Limb (tissue), 2 donors: ENCODE data around the gene CNGA3.

Source experiments
- DNase-seq, 2 donors: peaks; one replicate each; pipeline ENCODE4 v3.0.0-alpha.2; 2016; ENCODE audit errors: extremely low spot score in 2 of 2

CNGA3 gene

GRCh38 chr2:98327776-98328175 lies 18.5 kb upstream of the CNGA3 start:
- no peak for DNase-seq

- DNase-seq = no peak
These were observed 16.7 kb upstream of the CNGA3 start for GRCh38 chr2:98329549-98329948.

- no peak for DNase-seq
These were observed 13.3 kb upstream of the CNGA3 start for GRCh38 chr2:98332989-98333388.

DNA sequence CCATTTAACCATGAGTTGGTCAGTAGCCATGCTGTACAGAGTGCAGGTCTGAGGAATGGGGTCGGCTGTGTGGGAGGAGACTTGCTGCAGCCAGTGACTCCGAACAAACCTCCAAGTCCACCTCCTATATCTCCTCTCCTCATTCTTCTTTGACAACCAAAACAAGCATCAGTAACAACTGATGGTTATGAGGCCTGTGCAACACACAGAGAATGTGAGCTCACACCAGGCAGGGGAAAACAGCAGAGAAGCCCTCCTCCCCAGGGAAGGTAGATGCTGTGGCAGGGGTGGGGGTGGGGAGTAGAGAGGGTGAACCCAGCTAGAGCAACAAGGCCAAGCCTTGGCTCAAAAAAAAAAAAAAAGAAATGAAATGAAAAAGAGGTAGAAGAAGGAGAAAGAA lies 12.3 kb upstream of the CNGA3 start:
- DNase-seq = no peak

DNA sequence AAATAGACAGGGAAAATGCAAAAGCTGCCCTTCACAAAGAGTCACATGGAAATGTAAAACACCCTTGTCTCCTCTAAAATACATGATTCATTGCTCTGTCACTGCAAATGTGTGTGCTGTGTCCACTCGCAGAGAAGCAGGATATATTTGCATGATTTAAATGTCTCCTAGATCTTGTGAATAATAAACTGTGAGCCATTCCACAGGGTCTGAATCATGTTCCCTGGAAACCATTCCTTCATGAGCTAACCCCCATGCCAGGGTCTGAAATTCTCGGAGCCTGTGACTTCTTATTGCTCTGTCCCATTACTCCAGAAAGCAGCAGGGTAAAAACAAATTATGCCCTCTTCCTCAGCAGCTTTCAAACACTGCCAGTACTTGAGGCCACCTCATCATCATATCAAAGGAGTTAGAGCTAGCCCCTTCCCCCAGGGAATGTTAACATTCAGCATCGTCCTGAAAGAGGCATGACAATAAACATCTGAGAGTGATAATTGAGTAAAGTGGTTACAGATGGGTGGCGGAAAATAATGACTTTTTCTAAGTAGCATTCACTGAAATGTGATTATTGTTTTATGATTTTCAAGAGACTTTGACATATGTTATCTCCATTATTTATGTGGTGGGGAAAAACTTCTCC lies 11.7 kb upstream of the CNGA3 start:
- DNase-seq = no peak

DNA sequence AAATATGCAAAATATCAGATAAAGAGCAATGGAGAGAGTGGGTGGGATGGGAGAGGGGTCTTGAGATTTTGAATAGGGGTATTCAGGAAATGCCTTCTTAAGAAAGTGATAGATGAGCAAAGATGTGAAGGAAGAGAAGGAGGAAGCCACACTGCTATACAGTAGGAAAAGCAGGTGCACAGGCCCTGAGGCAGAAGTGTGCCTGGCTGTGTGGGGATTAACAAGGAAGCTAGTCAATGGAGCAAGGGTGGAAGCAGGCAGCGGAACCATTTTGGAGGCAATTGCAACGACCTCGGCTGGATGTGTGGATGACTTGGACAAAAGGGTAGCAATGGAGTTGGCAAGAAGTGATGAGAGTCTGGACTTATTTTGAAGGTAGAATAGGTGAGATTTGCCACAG lies 11.0 kb upstream of the CNGA3 start:
- DNase-seq = no peak

DNA sequence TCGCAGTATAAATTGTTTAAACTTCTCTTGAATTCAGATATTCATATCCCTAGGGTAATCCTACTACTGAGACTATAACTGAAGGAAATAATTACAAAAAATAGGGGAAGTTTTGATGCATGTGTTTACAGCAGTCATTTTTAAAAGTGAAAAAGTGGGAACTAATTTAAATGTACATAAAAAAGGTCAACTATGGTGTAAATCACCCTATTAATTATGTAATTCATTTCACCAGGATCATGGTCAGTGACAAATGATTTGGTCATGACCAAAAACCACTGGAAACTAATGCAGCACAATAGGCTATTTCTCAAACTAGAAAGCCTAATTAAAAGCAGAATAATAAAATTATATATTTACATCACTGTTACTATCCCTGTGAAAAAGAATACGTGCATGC lies 5.0 kb upstream of the CNGA3 start:
- no peak for DNase-seq

DNA sequence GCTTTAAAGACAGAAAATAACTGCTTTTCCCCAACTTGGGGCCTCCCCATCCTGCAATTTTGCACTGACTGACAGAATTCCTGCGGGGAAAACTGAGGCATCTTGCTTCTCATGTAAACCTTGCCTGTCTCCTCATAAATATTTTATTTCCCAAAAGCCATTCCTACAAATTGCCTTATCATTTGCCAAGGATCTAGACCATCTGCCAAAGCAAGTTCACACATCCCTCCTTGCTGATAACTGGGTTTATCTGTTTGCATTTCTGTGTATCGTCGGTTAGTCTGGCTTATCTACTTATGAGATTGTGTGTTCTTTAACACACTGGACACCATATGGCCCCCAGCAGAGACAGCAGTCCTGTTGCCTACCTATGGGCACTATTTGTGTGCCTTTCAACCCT lies 3.0 kb upstream of the CNGA3 start:
- no peak for DNase-seq

- peak in 1 of 2 donors; percentile 45 for DNase-seq
These were observed 1.2 kb downstream of the CNGA3 start for GRCh38 chr2:98347298-98348065.

- DNase-seq = peak in 1 of 2 donors; percentile 51
These were observed 1.9 kb downstream of the CNGA3 start for GRCh38 chr2:98348066-98348561.

DNA sequence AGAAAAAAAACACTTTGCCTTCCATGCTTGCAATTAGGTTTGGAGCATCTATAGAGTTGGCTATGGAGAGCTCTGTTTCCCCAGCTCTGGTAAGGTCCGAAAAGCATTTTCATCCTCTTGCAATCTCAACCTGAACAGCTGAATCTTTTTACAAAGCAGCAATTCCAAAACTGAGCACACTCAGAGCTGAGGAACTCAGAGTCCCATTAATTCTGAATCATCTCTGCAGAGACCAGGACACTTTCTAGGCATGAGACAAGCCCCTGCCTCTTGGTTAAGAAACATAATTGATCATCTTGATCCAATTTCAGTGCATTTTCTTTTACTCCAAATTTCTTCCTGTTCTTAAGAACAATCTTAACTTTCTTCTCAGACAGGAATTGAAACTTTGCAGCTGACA lies 4.2 kb downstream of the CNGA3 start:
- DNase-seq = no peak

DNA sequence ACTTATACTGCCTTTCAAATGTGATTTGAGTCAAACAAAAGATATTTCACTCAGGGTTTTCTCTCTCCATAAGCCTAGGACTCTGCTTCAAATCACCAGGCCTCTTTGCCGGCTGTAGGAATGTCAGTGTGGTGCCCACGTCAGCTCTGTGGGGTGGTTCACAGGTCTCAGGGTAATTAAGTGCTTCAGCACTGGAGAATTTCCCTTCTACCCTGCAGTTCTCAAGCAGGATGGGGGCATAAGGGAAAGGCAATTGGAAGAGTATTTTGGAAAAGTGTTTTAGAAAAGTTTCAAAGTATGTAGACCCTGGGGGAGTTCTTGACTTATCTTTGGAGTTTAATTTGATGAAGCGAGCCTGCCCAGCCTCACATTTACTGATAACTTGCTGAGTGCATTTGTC lies 9.6 kb downstream of the CNGA3 start:
- DNase-seq = no peak

DNA sequence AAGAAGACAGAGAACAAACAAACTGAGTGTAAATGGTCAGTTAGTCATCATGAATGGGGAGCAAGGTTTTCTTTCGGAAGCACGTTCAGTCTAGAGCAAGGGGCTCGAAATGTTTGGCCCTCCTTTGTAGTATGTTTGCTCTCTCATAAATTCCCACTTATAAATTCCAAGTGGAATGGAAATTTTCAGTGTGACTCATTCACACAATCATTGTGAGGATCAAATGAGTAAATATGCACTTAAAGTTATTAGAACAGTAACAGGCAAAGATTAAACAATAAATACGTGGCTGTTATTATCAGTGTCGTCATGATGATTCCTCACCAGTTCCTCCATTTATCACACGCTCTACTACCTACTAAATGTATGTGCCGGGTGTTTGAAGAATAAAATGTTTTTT lies 10.5 kb downstream of the CNGA3 start:
- DNase-seq = no peak

DNA sequence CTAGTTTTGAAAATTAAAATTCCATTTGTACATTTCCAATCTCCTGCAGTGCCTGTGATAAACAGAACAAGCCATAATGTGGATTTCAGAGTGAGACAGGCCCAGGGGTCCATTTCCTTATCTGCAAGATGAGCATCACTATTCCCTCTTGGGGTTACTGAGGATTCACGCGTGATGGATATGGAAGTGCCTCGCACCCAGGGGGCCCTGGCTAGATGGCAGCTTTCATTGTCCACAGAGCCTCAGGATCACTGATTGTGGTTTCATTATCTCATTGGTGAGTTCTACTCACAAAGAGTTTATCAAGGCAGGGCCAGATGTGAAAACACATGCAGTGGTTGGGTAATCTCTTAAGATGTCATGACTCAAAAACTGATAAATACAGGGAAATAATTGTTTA lies 11.6 kb downstream of the CNGA3 start:
- DNase-seq = no peak

GRCh38 chr2:98359986-98360385 lies 13.7 kb downstream of the CNGA3 start:
- DNase-seq = no peak

GRCh38 chr2:98367721-98368120 lies 21.5 kb downstream of the CNGA3 start:
- no peak for DNase-seq

DNA sequence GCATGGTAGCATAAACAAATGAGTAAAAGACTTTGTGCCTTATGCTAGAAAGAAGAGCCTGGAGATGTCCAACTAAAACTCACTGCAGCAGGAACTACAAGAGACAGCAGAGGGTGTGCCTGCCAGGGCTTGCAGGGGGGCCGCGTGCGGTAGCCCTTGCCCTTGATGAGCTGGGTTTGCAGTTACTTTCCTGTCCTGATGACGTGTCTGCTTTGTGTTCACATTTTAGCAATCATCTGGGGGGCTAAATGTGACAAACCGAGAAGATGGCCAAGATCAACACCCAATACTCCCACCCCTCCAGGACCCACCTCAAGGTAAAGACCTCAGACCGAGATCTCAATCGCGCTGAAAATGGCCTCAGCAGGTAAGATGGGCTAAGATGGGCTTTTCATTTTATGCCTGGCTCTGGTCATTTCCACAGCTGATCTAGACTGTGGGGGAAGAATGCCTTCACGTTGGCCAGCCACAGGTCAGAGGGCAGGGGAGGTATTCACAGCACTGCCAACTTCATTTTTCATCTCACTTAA lies 23.5 kb downstream of the CNGA3 start:
- DNase-seq = no peak

DNA sequence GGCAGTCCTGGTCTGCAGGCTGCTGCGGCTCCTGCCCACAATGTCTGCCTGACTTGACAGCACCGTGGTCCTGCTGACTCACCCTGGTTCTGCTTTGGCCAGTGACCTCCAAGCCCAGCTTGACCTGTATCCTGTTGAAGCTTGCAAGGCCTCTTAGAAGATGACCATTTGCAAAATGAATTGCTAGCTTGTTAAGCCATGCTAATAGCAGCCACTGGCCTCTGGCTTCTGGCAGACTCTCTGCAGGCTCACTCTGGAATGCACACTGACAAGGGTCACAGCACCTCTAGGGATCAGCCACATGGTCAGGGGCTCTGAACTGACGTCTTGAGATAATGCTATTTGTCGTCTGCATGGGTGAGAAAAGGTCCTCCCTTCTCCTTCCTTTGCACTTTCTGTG lies 25.9 kb downstream of the CNGA3 start:
- no peak for DNase-seq

DNA sequence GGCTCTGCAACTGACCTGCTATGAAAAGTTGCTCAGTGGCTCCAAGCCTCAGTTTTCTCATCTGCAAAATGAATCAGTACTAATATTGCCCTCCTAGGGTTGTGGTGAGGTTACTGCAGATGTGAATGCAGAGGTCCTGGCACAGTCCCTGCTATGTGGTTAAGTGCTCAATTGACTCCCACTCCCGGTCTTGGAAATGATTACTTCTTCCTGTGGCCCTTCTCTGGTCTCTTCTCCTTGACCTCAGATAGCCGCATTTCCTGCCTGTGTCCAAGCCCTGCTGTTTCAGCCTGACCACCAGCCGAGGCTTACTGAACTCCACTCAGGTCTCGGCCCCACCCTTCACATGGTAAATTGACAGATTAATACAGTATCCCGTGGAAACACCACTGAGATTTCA lies 26.3 kb downstream of the CNGA3 start:
- DNase-seq = no peak

- no peak for DNase-seq
These were observed 28.0 kb downstream of the CNGA3 start for GRCh38 chr2:98374286-98374685.

- DNase-seq = no peak
These were observed 28.8 kb downstream of the CNGA3 start for GRCh38 chr2:98374958-98375570.

DNA sequence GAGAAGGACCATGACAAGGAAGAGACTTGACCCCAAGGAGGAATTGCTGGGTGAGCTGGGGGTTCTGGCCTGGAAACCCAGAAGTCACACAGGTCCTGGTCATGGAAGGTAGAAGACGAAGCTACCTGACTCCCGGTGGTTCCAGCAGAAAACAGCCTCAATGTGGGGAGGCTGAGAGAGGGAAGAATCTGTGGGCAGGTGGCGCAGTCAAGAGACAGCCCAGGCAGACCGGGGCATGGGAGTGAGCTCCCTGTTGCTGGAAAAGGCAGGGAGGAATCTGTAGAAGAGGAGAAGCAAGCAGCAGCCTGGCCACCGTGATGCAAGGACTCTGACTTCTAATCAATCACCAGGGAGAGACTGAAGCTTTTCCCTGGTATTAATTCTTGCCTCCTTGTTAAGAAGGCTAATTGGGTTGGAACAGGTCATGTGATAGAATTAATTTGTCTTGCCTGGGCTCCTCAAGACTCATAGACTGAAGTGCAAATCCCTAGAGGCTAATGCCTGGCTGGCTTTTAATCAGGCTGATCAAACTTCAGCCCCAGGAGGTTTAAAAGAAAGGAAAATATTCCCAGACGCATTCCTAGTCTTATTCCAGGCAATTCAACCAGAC lies 30.1 kb downstream of the CNGA3 start:
- no peak for DNase-seq
